ENCODE measurements around the gene HLA-DPB1.
"Not testable (repeated sequence)": the region's sequence is repeated elsewhere in the genome, so short reads cannot be mapped to it uniquely, and the experiment has no call there.

The HLA-DPB1 gene

DNA sequence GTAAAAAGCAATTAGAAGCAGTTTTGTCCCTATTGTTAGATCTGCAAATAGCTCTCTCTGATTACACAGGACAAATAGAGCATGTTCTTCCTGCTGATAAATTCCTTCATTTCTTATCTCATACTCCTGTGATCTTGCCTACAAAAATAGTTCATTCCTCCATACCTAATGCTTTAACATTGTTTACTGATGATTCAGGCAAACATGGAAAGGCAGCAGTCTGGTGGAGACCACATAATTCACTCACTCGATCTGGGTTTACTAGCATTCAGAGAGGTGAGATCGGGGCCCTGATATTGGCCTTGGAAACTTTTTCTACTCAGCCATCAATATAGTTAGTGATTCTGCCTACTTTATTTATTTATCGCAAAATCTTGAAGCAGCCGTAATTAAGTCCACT, 22.6 kb upstream of the HLA-DPB1 start:
- no peak for DNase-seq (ENCODE audit: extremely low read depth, insufficient read length)
- Histone ChIP-seq H3K27me3 (replicated peaks; ENCODE audit: control insufficient read depth, insufficient read depth, low read length) (no peaks in the 10 kb centered on the region), H3K36me3 (ENCODE audit: control insufficient read depth, insufficient read depth, low read length) (no peaks in the 10 kb centered on the region), H3K4me3 (replicated peaks; ENCODE audit: low read depth, low read length) (no peak overlapping the region)
- TF ChIP-seq, protein P1, sequence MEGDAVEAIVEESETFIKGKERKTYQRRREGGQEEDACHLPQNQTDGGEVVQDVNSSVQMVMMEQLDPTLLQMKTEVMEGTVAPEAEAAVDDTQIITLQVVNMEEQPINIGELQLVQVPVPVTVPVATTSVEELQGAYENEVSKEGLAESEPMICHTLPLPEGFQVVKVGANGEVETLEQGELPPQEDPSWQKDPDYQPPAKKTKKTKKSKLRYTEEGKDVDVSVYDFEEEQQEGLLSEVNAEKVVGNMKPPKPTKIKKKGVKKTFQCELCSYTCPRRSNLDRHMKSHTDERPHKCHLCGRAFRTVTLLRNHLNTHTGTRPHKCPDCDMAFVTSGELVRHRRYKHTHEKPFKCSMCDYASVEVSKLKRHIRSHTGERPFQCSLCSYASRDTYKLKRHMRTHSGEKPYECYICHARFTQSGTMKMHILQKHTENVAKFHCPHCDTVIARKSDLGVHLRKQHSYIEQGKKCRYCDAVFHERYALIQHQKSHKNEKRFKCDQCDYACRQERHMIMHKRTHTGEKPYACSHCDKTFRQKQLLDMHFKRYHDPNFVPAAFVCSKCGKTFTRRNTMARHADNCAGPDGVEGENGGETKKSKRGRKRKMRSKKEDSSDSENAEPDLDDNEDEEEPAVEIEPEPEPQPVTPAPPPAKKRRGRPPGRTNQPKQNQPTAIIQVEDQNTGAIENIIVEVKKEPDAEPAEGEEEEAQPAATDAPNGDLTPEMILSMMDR (IDR thresholded peaks at IDR 0.05; ENCODE audit: insufficient read depth, low read length, poor library complexity, severe bottlenecking): no peak

DNA sequence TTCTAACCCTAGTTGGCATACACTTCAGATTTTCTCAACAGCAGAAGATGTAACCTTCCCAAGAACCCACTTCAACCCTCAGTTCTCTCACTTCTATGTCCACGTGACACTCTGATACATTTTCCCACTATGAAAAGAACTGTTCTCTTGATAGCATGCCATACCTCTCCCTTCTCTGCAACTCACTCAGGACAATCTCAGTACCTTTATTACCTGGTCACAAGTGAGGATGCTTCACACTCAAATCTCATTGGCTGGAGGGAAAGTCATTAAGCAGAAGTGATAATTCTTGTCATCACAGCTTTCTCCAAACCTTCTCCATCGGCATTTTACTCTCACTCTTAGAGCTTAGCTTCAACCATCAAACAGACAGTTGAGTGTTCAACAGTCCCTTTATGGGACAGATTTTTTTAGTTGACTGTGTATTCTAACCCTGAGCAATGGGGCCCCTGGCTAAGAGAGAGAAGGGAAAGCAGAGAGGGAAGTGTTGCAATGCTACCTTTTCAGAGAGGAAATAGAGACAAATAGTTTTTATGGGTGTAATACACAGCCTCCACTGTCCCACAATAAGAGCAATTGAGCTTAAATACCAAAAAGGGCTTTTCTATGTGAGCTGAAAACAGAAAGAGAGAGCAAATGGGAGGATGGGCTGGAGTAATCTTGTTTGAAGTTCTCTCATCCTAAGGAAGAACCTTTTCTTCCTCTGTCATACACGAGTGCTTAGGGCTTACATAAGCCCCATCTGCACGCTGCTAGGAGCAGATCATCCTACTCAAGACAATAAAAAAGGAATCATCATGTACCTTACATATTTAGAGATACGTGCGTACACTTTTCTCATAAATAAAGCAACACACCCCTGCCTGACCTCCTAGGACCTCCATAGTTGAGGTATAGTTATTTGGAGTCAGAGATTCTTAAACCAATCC, 18.3 kb upstream of the HLA-DPB1 start:
- Histone ChIP-seq H3K4me3 (replicated peaks; ENCODE audit: low read depth, low read length) (no peak overlapping the region), H3K27me3 (replicated peaks; ENCODE audit: control insufficient read depth, insufficient read depth, low read length) (no peaks in the 10 kb centered on the region), H3K36me3 (ENCODE audit: control insufficient read depth, insufficient read depth, low read length) (no peaks in the 10 kb centered on the region)
- DNase-seq (ENCODE audit: extremely low read depth, insufficient read length): no peak
- TF ChIP-seq, protein P1 (IDR thresholded peaks at IDR 0.05; ENCODE audit: insufficient read depth, low read length, poor library complexity, severe bottlenecking): no peak

DNA sequence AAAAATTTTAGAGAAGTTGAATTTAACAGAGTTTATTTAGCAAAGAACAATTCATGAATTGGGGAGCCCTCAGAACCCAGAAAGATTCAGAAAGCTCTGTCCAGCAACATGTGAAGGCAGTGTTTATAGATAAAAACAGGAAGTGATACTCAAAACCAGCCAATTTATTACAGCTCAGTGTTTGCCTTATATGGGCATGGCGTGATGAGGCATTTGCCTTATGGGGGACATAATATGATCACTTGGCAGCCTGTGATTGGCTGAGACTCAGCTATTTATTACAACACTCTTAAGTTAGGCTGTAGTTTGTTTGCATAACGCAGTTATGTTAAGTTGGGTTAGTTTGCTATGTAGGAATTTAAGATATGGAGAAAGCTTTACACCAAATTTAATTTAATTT, 13.8 kb upstream of the HLA-DPB1 start:
- TF ChIP-seq, protein P1 (IDR thresholded peaks at IDR 0.05; ENCODE audit: insufficient read depth, low read length, poor library complexity, severe bottlenecking): no peak
- no peaks in the 10 kb centered on the region for H3K27me3 ChIP-seq (replicated peaks; ENCODE audit: control insufficient read depth, insufficient read depth, low read length)
- no peak overlapping the region for H3K4me3 ChIP-seq (replicated peaks; ENCODE audit: low read depth, low read length)
- peaks cover 6% of the 10 kb centered on the region for H3K36me3 ChIP-seq (ENCODE audit: control insufficient read depth, insufficient read depth, low read length)
- DNase-seq (ENCODE audit: extremely low read depth, insufficient read length): no peak

DNA sequence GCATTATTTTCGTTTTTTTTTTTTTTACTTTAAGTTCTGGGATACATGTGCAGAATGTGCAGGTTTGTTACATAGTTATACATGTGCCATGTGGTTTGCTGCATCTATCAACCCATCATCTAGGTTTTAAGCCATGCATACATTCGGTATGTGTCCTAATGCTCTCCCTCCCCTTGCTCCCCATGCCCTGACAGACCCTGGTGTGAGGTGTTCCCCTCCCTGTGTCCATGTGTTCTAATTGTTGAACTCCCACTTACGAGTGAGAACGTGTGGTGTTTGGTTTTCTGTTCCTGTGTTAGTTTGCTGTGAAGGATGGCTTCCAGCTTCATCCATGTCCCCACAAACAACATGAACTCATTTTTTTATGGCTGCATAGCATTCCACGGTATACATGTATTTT, 12.4 kb upstream of the HLA-DPB1 start:
- H3K36me3 ChIP-seq (ENCODE audit: control insufficient read depth, insufficient read depth, low read length); H3K4me3 ChIP-seq (replicated peaks; ENCODE audit: low read depth, low read length); H3K27me3 ChIP-seq (replicated peaks; ENCODE audit: control insufficient read depth, insufficient read depth, low read length); DNase-seq (ENCODE audit: extremely low read depth, insufficient read length): not testable (repeated sequence)

DNA sequence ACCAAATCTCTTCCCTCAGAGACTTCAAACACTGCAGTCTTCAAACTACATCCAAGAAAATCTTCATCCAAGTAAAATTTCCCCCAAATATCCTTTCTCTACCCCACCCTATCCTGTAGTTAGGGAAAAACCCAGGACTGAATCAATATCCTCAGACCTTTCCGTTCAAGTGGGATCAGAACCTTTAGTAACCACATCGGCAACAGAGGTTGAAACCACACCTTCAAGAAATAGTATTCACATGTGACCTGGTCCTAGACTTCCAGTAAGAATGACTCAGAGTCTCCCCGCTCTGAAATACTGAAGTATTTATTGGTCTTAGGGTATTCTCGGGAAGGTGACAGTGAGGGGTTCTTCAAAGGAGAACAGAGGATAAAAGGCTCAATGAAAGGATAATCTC, 11.1 kb upstream of the HLA-DPB1 start:
- H3K27me3 ChIP-seq (replicated peaks; ENCODE audit: control insufficient read depth, insufficient read depth, low read length): no peaks in the 10 kb centered on the region
- DNase-seq (ENCODE audit: extremely low read depth, insufficient read length): no peak
- H3K4me3 ChIP-seq (replicated peaks; ENCODE audit: low read depth, low read length): no peak overlapping the region
- peaks cover 22% of the 10 kb centered on the region for H3K36me3 ChIP-seq (ENCODE audit: control insufficient read depth, insufficient read depth, low read length)
- TF ChIP-seq, protein P1 (IDR thresholded peaks at IDR 0.05; ENCODE audit: insufficient read depth, low read length, poor library complexity, severe bottlenecking): no peak

DNA sequence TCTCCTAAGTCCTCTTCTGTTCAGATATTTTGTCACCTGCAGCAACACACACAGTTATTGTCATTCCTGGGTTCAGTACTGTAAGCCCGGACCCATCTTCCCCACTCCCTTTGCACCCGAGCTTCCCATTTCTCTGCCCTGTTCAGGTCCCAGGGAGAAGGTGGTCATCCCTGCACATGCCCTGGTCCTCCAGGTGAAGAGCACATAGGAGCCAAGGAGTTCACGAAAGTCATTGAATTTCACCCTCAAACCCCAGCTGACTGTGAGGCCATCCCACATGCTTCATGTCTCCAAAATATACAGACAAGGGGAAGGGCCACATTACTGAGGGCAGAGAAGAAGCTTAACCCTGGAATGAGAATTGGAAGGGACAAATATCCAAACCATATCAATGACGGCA, 10.5 kb upstream of the HLA-DPB1 start:
- TF ChIP-seq, protein P1 (IDR thresholded peaks at IDR 0.05; ENCODE audit: insufficient read depth, low read length, poor library complexity, severe bottlenecking): no peak
- DNase-seq (ENCODE audit: extremely low read depth, insufficient read length): no peak
- peaks cover 22% of the 10 kb centered on the region for H3K36me3 ChIP-seq (ENCODE audit: control insufficient read depth, insufficient read depth, low read length)
- no peaks in the 10 kb centered on the region for H3K27me3 ChIP-seq (replicated peaks; ENCODE audit: control insufficient read depth, insufficient read depth, low read length)
- H3K4me3 ChIP-seq (replicated peaks; ENCODE audit: low read depth, low read length): no peak overlapping the region

All from GM06990 (cell line).